HepG2 (cell line): ENCODE measurements around the gene ARMH1. TPM values are rescaled to one million over a fixed set of nuclear protein-coding genes. Genes with fewer than 3 reads are reported as not detected.
A peak's percentile ranks its signal among the peaks of the same experiment; 100 is the strongest.

Experiments used
- DPF2 ChIP-seq: sonication (generic); formaldehyde crosslinking; IDR thresholded peaks from 2 replicates; pipeline ENCODE4 v1.4.0; 2020; ENCODE audit warnings: mild to moderate bottlenecking, low read depth, missing genetic modification reagents, borderline replicate concordance
- ELF4 ChIP-seq: sonication (generic); formaldehyde crosslinking; IDR thresholded peaks from 2 replicates; pipeline ENCODE4 v1.5.0; 2020; ENCODE audit warnings: missing genetic modification reagents, mild to moderate bottlenecking, moderate library complexity, borderline replicate concordance
- EZH2 ChIP-seq: conservative IDR thresholded peaks from 2 replicates; pipeline ENCODE4 v1.6.1; 2012; ENCODE audit warnings: mild to moderate bottlenecking, low read depth, low read length, moderate library complexity
- HNF4A ChIP-seq: sonication (generic); formaldehyde crosslinking; IDR thresholded peaks from 2 replicates; pipeline ENCODE4 v1.4.0; 2020; ENCODE audit warnings: missing genetic modification reagents
- MYC ChIP-seq: sonication (generic); formaldehyde crosslinking; IDR thresholded peaks from 2 replicates; pipeline ENCODE4 v1.9.0; 2021; ENCODE audit warnings: missing genetic modification reagents, borderline replicate concordance
- PHF21A ChIP-seq: sonication (generic); formaldehyde crosslinking; IDR thresholded peaks from 2 replicates; pipeline ENCODE4 v1.5.0; 2020; ENCODE audit warnings: mild to moderate bottlenecking, missing genetic modification reagents
- SUZ12 ChIP-seq: fragments of 150-350 bp; IDR thresholded peaks from 2 replicates; pipeline ENCODE4 v1.6.1; 2014; ENCODE audit warnings: low read depth, low read length
- ZEB1 ChIP-seq: IDR thresholded peaks from 2 replicates; pipeline ENCODE4 v1.6.1; 2012; ENCODE audit warnings: mild to moderate bottlenecking, low read depth, inconsistent platforms; ENCODE audit not compliant: insufficient replicate concordance
- ZFP1 ChIP-seq: IDR thresholded peaks from 2 replicates; pipeline ENCODE4 v1.6.1; 2016
- ZNF160 ChIP-seq: sonication (generic); formaldehyde crosslinking; IDR thresholded peaks from 2 replicates; pipeline ENCODE4 v1.8.0; 2022; ENCODE audit warnings: mild to moderate bottlenecking, inconsistent platforms, missing genetic modification reagents
- ZNF343 ChIP-seq: sonication (generic); formaldehyde crosslinking; IDR thresholded peaks from 2 replicates; pipeline ENCODE4 v1.4.0; 2020; ENCODE audit warnings: mild to moderate bottlenecking, missing genetic modification reagents
- ZNF44 ChIP-seq: sonication (generic); formaldehyde crosslinking; IDR thresholded peaks from 2 replicates; pipeline ENCODE4 v1.5.1; 2020; ENCODE audit warnings: mild to moderate bottlenecking, missing genetic modification reagents
- ZNF484 ChIP-seq: sonication (generic); formaldehyde crosslinking; IDR thresholded peaks from 2 replicates; pipeline ENCODE4 v1.5.1; 2020; ENCODE audit warnings: mild to moderate bottlenecking, low read depth, missing genetic modification reagents, borderline replicate concordance
- ZNF615 ChIP-seq: sonication (generic); formaldehyde crosslinking; IDR thresholded peaks from 2 replicates; pipeline ENCODE4 v1.5.0; 2020; ENCODE audit warnings: mild to moderate bottlenecking, missing genetic modification reagents, borderline replicate concordance
- ZNF878 ChIP-seq: sonication (generic); formaldehyde crosslinking; IDR thresholded peaks from 2 replicates; pipeline ENCODE4 v1.8.1; 2023; ENCODE audit warnings: mild to moderate bottlenecking, missing genetic modification reagents, moderate library complexity
- polyA plus RNA-seq, 8 experiments: library from polyadenylated mRNA; depleted of rRNA in 3 of 8; stranded (reverse) in 7 of 8; unstranded in 1 of 8; fragments of >200 nt; fragmentation: Illumina TruSeq in 4 of 8; extraction: Trizol in 4 of 8; gene quantifications; 2 replicates each; pipeline versions ENCODE4 v1.2.1 to v1.2.3, GENCODE V29; 2011 to 2016; ENCODE audit warnings: low read depth in 4 of 8, missing spikeins in 1 of 8, mixed read lengths in 1 of 8; ENCODE audit not compliant: insufficient read depth in 1 of 8
- total RNA-seq, 5 experiments: library from RNA; depleted of rRNA; stranded (reverse); fragments of >200 nt; fragmentation: Illumina TruSeq; extraction: Trizol; gene quantifications; 2 replicates each; pipeline ENCODE4 v1.2.3, GENCODE V29; 2016; ENCODE audit warnings: low read depth in 1 of 5
- TF ChIP-seq, protein P1 (sequence below): sonication (generic); formaldehyde crosslinking; IDR thresholded peaks from 2 replicates; pipeline ENCODE4 v1.8.1; 2023; ENCODE audit warnings: missing genetic modification reagents, mild to moderate bottlenecking, borderline replicate concordance
- TF ChIP-seq, protein P2 (sequence below): sonication (generic); formaldehyde crosslinking; conservative IDR thresholded peaks from 2 replicates; pipeline ENCODE4 v1.8.0; 2022; ENCODE audit warnings: mild to moderate bottlenecking, moderate library complexity, missing genetic modification reagents
- TF ChIP-seq, protein P3 (sequence below): sonication (generic); formaldehyde crosslinking; IDR thresholded peaks from 2 replicates; pipeline ENCODE4 v1.4.0; 2020; ENCODE audit warnings: missing genetic modification reagents
- TF ChIP-seq, protein P4 (sequence below): sonication (generic); formaldehyde crosslinking; conservative IDR thresholded peaks from 2 replicates; pipeline ENCODE4 v1.8.0; 2022; ENCODE audit warnings: missing genetic modification reagents
- TF ChIP-seq, protein P5 (sequence below): sonication (generic); formaldehyde crosslinking; IDR thresholded peaks from 2 replicates; pipeline ENCODE4 v1.4.0; 2020; ENCODE audit warnings: missing genetic modification reagents
- TF ChIP-seq, protein P6 (sequence below): sonication (generic); formaldehyde crosslinking; IDR thresholded peaks from 2 replicates; pipeline ENCODE4 v1.4.0; 2020; ENCODE audit warnings: missing genetic modification reagents

The ARMH1 gene
- total and polyA plus RNA-seq, 2 of the 13 experiments (the other 11 are each of a cell fraction or from before 2014, with no cell fraction given) = 0.69 TPM; not detected in 1

DNA sequence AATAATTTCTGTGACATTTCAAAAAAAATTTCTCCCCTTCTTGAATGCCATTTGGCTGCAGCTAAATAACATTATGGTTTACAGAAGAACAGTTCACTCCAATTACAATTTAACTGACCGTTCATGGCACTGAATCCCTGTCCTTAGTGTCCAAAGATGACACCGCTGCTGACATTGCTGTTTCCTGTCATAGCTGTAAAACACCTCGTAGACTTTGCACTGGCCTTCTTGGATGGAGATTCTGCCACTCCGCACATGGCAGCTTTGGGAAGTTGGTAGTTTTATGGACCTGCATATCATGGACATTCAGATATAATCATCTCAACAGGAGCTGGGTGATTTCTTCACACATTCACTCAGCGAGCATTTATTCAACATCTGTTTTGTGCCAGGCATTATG, 5.0 kb downstream of the ARMH1 start (continued):
- TF ChIP-seq ZEB1 (no peak), ZNF484 (CRISPR knock-in tag) (no peak), SUZ12 (no peak), EZH2 (no peak), DPF2 (0 out of 2 replicates have a peak, but pooled peaks have one; percentile 46), PHF21A (CRISPR knock-in tag) (0 out of 2 replicates have a peak, but pooled peaks have one; percentile 39), ZFP1 (CRISPR knock-in tag) (no peak), ZNF615 (CRISPR knock-in tag) (no peak), ZNF160 (CRISPR knock-in tag) (no peak), ZNF878 (CRISPR knock-in tag) (no peak), ELF4 (CRISPR knock-in tag) (no peak), HNF4A (peak; percentile 83), ZNF343 (CRISPR knock-in tag) (no peak), ZNF44 (CRISPR knock-in tag) (no peak), MYC (CRISPR knock-in tag) (0 out of 2 replicates have a peak, but pooled peaks have one; percentile 14)
- TF ChIP-seq, protein P1, sequence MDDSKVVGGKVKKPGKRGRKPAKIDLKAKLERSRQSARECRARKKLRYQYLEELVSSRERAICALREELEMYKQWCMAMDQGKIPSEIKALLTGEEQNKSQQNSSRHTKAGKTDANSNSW (CRISPR knock-in tag) = no peak
- TF ChIP-seq, protein P2, sequence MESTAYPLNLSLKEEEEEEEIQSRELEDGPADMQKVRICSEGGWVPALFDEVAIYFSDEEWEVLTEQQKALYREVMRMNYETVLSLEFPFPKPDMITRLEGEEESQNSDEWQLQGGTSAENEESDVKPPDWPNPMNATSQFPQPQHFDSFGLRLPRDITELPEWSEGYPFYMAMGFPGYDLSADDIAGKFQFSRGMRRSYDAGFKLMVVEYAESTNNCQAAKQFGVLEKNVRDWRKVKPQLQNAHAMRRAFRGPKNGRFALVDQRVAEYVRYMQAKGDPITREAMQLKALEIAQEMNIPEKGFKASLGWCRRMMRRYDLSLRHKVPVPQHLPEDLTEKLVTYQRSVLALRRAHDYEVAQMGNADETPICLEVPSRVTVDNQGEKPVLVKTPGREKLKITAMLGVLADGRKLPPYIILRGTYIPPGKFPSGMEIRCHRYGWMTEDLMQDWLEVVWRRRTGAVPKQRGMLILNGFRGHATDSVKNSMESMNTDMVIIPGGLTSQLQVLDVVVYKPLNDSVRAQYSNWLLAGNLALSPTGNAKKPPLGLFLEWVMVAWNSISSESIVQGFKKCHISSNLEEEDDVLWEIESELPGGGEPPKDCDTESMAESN (CRISPR knock-in tag) = no peak
- TF ChIP-seq, protein P3, sequence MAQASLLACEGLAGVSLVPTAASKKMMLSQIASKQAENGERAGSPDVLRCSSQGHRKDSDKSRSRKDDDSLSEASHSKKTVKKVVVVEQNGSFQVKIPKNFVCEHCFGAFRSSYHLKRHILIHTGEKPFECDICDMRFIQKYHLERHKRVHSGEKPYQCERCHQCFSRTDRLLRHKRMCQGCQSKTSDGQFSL (CRISPR knock-in tag) = no peak
- TF ChIP-seq, protein P4, sequence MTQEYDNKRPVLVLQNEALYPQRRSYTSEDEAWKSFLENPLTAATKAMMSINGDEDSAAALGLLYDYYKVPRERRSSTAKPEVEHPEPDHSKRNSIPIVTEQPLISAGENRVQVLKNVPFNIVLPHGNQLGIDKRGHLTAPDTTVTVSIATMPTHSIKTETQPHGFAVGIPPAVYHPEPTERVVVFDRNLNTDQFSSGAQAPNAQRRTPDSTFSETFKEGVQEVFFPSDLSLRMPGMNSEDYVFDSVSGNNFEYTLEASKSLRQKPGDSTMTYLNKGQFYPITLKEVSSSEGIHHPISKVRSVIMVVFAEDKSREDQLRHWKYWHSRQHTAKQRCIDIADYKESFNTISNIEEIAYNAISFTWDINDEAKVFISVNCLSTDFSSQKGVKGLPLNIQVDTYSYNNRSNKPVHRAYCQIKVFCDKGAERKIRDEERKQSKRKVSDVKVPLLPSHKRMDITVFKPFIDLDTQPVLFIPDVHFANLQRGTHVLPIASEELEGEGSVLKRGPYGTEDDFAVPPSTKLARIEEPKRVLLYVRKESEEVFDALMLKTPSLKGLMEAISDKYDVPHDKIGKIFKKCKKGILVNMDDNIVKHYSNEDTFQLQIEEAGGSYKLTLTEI (CRISPR knock-in tag) = no peak
- TF ChIP-seq, protein P5, sequence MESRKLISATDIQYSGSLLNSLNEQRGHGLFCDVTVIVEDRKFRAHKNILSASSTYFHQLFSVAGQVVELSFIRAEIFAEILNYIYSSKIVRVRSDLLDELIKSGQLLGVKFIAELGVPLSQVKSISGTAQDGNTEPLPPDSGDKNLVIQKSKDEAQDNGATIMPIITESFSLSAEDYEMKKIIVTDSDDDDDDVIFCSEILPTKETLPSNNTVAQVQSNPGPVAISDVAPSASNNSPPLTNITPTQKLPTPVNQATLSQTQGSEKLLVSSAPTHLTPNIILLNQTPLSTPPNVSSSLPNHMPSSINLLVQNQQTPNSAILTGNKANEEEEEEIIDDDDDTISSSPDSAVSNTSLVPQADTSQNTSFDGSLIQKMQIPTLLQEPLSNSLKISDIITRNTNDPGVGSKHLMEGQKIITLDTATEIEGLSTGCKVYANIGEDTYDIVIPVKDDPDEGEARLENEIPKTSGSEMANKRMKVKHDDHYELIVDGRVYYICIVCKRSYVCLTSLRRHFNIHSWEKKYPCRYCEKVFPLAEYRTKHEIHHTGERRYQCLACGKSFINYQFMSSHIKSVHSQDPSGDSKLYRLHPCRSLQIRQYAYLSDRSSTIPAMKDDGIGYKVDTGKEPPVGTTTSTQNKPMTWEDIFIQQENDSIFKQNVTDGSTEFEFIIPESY (CRISPR knock-in tag) = peak; percentile 98
- TF ChIP-seq, protein P6, sequence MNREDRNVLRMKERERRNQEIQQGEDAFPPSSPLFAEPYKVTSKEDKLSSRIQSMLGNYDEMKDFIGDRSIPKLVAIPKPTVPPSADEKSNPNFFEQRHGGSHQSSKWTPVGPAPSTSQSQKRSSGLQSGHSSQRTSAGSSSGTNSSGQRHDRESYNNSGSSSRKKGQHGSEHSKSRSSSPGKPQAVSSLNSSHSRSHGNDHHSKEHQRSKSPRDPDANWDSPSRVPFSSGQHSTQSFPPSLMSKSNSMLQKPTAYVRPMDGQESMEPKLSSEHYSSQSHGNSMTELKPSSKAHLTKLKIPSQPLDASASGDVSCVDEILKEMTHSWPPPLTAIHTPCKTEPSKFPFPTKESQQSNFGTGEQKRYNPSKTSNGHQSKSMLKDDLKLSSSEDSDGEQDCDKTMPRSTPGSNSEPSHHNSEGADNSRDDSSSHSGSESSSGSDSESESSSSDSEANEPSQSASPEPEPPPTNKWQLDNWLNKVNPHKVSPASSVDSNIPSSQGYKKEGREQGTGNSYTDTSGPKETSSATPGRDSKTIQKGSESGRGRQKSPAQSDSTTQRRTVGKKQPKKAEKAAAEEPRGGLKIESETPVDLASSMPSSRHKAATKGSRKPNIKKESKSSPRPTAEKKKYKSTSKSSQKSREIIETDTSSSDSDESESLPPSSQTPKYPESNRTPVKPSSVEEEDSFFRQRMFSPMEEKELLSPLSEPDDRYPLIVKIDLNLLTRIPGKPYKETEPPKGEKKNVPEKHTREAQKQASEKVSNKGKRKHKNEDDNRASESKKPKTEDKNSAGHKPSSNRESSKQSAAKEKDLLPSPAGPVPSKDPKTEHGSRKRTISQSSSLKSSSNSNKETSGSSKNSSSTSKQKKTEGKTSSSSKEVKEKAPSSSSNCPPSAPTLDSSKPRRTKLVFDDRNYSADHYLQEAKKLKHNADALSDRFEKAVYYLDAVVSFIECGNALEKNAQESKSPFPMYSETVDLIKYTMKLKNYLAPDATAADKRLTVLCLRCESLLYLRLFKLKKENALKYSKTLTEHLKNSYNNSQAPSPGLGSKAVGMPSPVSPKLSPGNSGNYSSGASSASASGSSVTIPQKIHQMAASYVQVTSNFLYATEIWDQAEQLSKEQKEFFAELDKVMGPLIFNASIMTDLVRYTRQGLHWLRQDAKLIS (CRISPR knock-in tag) = no peak
